Measurements from ENCODE around the gene FGF14. TPM values are rescaled to one million over a fixed set of nuclear protein-coding genes. Genes with fewer than 3 reads are reported as not detected.

FGF14 gene
- total and polyA plus RNA-seq, 2 of the 4 experiments (the other 2 are of a cell fraction) = under 0.01 TPM; not detected in 1

GRCh38 chr13:102045731-102046130 lies 356.1 kb downstream of the FGF14 start:
- Histone ChIP-seq H4K20me1 (ENCODE audit: insufficient read depth, low read length) (no peaks in the 10 kb centered on the region), H3K4me2 (ENCODE audit: low read depth, low read length) (no peak overlapping the region), H3K18ac (ENCODE audit: low read depth, low read length) (no peak overlapping the region), H3K4ac (ENCODE audit: low read depth, low read length) (no peak overlapping the region), H3K56ac (ENCODE audit: extremely low read depth, insufficient read depth, low read length) (no peak overlapping the region), H2AFZ (replicated peaks; ENCODE audit: low read length, poor library complexity) (no peak overlapping the region), H2AK5ac (ENCODE audit: low read depth, low read length) (no peak overlapping the region), H3K36me3 (ENCODE audit: control insufficient read depth, insufficient read depth, low read length) (no peaks in the 10 kb centered on the region), H3K27ac (ENCODE audit: insufficient read depth, low read length) (no peak overlapping the region), H3K4me3 (ENCODE audit: insufficient read depth, low read depth, low read length) (no peak overlapping the region), H3K79me1 (ENCODE audit: low read depth in 1 of 2, low read length in 2 of 2) (no peaks in the 10 kb centered on the region), H3K4me1 (ENCODE audit: control insufficient read depth, insufficient read depth, low read length) (no peaks in the 10 kb centered on the region), H2BK20ac (ENCODE audit: low read depth, low read length) (no peak overlapping the region), H2BK5ac (ENCODE audit: low read depth, low read length, poor library complexity, severe bottlenecking) (no peak overlapping the region), H3K27me3 (ENCODE audit: control insufficient read depth, insufficient read depth, low read length) (no peaks in the 10 kb centered on the region), H3K9ac (ENCODE audit: low read depth, low read length) (no peak overlapping the region), H2BK120ac (ENCODE audit: low read depth, low read length) (no peak overlapping the region), H4K91ac (ENCODE audit: insufficient read depth, low read depth, low read length) (no peak overlapping the region), H2BK15ac (ENCODE audit: low read depth, low read length) (no peak overlapping the region), H3K9me1 (ENCODE audit: insufficient read depth, low read length) (no peaks in the 10 kb centered on the region), H4K5ac (ENCODE audit: low read depth, low read length) (no peak overlapping the region), H4K8ac (ENCODE audit: low read depth in 2 of 2, low read length in 2 of 2) (no peak overlapping the region), H3K14ac (replicated peaks; ENCODE audit: low read depth, low read length) (no peak overlapping the region), H3K23ac (ENCODE audit: low read depth, low read length) (no peak overlapping the region), H3K9me3 (ENCODE audit: control insufficient read depth, insufficient read depth, low read length) (peaks cover 2% of the 10 kb centered on the region; the same call in 1 of the 2 replicates), H2AK9ac (replicated peaks; ENCODE audit: low read depth, low read length, poor library complexity) (no peak overlapping the region)
- no peak for DNase-seq
- POLR2A ChIA-PET (ENCODE audit: unreplicated experiment) = no interaction called here
- CTCF ChIA-PET = no interaction called here
- BruUV-seq (replicated peaks) = no TSS peak
- WGBS, 2 experiments (ENCODE audit: extremely low coverage in 2 of 2, insufficient read length in 1 of 2) = no CpG with 5 or more reads among the region's 1 CpG
- no peak for ATAC-seq (ENCODE audit: low read depth)
- TF ChIP-seq CEBPB (IDR thresholded peaks at IDR 0.05; ENCODE audit: low read depth, low read length) = no peak
- intact Hi-C loops (cut with micrococcal nuclease) = no loop called here
- dilution Hi-C loops (cut with HindIII; ENCODE audit: low sequenced_read_pairs, unreplicated experiment) = no loop called here
- in situ Hi-C loops (cut with MboI; ENCODE audit: low sequenced_read_pairs) = no loop called here

Measured in IMR-90 (cell line).